ENCODE measurements around the gene CLEC16A. TPM values are rescaled to one million over a fixed set of nuclear protein-coding genes. Genes with fewer than 3 reads are reported as not detected.

Gene CLEC16A
- total and polyA plus RNA-seq, 8 donors = 17.6 to 38.6 (median 21.6) TPM

DNA sequence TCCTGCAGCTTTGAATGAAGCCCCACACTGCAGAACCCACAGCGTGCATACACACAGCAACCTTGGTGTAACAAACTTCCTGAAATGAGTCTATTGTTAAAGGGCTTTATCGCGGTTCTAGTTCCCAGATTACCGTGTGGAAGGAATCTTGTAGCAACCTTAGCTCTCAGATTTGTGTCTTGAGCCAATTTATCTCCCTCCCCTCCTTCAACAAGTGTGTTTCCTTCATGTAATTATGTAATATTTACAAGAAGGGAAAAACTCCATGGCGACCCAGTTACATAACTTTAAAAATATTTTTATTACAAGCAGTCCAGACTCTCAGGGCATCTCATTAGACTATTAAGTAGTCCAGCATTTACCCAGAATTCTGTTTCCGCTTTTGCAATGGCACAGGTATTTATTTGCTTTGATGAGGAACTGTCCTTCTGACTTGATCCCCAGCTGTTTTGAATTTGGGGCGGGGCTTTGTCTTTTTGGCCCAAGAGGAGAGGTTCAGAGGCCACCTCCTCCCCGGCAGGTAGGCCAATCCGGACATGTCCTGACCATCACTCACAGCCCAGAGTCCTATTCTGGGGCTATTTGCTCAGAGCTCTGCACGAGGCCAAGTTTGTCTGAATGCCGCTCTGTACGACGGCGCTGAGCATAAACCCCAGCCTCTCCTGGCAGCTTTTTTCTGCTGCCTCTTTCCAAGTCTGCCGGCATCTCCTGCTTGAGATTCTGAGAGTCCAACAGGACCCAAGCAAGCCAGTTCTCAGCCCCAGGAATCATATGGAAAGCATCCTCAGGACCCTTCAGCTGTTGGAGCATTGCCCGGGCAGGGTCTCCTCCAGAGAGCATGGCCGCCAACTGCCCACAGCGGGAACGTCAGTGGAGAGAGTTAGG is 35.6 kb downstream of the CLEC16A start:
- intact Hi-C loops (cut with DNase I) = no loop called here
- Histone ChIP-seq H3K36me3 (peaks cover 0 to 93% of the 10 kb centered on the region in 2 donors), H3K27me3 (no peaks in the 10 kb centered on the region), H3K4me1 (peaks cover 8 to 13% of the 10 kb centered on the region in 2 donors), H3K27ac (peak overlapping the region; percentile 58 to 82), H3K4me3 (no peak overlapping the region), H3K9me3 (no peaks in the 10 kb centered on the region)
- DNase-seq (peak in 3 of 4 donors; percentile 44 to 83 (median 62)), ATAC-seq (peak; percentile 87)
- TF ChIP-seq, protein P1, sequence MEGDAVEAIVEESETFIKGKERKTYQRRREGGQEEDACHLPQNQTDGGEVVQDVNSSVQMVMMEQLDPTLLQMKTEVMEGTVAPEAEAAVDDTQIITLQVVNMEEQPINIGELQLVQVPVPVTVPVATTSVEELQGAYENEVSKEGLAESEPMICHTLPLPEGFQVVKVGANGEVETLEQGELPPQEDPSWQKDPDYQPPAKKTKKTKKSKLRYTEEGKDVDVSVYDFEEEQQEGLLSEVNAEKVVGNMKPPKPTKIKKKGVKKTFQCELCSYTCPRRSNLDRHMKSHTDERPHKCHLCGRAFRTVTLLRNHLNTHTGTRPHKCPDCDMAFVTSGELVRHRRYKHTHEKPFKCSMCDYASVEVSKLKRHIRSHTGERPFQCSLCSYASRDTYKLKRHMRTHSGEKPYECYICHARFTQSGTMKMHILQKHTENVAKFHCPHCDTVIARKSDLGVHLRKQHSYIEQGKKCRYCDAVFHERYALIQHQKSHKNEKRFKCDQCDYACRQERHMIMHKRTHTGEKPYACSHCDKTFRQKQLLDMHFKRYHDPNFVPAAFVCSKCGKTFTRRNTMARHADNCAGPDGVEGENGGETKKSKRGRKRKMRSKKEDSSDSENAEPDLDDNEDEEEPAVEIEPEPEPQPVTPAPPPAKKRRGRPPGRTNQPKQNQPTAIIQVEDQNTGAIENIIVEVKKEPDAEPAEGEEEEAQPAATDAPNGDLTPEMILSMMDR (IDR thresholded peaks at IDR 0.05) = no peak

DNA sequence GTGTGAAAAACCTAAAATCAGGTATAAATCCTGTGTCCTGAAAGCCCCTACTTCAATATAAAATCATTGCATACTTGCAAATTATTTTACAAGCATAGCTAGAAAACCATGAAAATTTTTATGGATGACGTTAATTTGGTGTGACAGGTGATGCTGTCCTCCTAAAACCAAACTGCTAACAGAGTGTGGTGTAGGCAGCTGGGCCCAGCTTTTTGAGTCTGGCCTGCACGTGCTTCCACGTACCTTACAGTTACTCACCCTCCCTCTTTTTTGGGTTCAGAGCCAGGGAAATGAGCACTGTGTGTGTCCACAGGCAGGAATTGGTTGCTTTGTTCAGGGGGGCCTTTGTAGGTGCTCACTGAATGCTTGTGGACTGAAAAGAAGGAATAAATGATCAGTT is 36.4 kb downstream of the CLEC16A start:
- DNase-seq (no peak), ATAC-seq (no peak)
- Histone ChIP-seq H3K9me3 (no peaks in the 10 kb centered on the region), H3K36me3 (peaks cover 0 to 93% of the 10 kb centered on the region in 2 donors), H3K4me1 (peaks cover 8 to 13% of the 10 kb centered on the region in 2 donors), H3K27ac (peak overlapping the region; percentile 58 to 82), H3K4me3 (no peak overlapping the region), H3K27me3 (no peaks in the 10 kb centered on the region)
- TF ChIP-seq, protein P1 (IDR thresholded peaks at IDR 0.05) = no peak
- intact Hi-C loops (cut with DNase I) = no loop called here

DNA sequence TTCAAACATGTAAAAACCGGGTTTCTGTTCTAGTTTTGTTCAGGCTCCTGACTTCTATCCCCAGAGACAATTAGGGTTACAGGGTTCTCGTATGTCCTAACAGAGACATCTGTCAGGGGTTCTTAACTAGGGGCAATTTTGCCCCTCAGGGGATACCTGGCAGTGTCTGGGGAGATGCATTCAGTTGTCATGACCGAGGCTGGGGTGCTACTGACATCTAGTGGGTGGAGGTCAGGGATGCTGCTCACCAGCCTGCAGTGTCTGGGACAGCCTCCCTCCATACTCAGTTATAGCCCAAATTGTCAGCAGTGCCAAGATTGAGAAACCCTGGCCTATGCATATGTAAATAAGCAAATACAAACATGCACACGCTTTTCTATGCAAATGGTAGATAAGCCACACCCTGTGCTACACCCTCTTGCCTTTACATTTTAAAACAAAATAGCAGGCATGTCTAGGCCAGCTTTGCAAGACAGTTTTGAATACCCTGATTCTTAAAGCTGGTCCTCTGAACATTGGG is 37.4 kb downstream of the CLEC16A start:
- no peak for ATAC-seq
- Histone ChIP-seq H3K27ac (no peak overlapping the region), H3K4me3 (no peak overlapping the region), H3K27me3 (no peaks in the 10 kb centered on the region), H3K9me3 (no peaks in the 10 kb centered on the region), H3K36me3 (peaks cover 0 to 89% of the 10 kb centered on the region in 2 donors), H3K4me1 (peaks cover 8 to 13% of the 10 kb centered on the region in 2 donors)
- DNase-seq = no peak
- TF ChIP-seq, protein P1 (IDR thresholded peaks at IDR 0.05) = no peak
- intact Hi-C loops (cut with DNase I) = no loop called here

DNA sequence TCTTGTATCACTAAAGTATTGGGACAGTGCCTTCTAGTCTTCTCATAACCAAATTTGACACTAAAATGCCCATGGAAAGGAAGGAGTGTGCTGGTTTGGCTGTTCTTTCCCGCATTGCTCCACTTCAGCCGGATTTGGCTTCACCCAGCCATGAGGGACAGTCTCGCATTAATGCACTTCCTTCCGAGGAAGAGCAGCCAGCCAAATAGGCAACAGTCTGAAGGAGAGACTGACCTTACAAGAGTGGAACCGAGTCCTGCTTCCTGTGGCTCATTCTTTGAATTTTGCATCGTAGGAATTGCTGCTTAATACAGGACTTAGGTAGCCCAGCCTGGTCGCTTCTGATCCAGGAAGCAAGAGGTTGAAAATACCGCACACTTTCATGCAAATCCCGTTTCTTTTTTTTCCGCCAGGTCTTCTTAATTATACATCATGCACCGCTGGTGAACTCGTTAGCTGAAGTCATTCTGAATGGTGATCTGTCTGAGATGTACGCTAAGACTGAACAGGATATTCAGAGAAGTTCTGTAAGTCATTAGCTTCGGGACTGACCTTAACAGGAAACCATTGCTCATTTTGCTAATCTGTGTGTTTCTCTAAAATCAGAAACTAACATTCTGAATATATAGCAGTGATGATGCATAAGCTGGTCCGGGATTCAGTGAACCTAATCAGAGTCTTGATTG is 38.2 kb downstream of the CLEC16A start:
- H3K27me3 ChIP-seq = no peaks in the 10 kb centered on the region
- H3K27ac ChIP-seq = no peak overlapping the region
- intact Hi-C loops (cut with DNase I) = no loop called here
- H3K4me3 ChIP-seq = no peak overlapping the region
- ATAC-seq (no peak), DNase-seq (no peak)
- TF ChIP-seq, protein P1 (IDR thresholded peaks at IDR 0.05) = no peak
- no peaks in the 10 kb centered on the region for H3K9me3 ChIP-seq
- H3K4me1 ChIP-seq = peaks cover 8 to 22% of the 10 kb centered on the region in 2 donors
- peaks cover 0 to 87% of the 10 kb centered on the region in 2 donors for H3K36me3 ChIP-seq

DNA sequence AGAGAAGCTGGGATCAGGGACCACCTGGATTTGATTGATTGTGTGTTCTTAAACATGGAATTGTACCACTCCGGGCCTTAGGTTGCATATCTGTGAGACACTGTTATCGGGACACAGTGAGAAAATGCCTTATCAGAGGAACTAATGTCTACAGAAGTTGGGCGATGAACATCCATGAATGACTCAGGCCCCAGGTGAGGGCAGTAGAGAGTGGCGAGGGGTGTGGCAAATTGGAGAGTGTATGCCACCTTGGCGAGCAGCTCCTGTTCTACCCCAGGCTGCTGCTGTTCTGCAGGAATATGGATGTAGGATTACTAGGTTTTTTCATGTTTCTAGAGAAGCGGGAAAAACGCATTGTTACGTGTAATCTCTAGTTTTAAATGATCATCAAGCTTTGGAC is 38.8 kb downstream of the CLEC16A start:
- peaks cover 0 to 85% of the 10 kb centered on the region in 2 donors for H3K36me3 ChIP-seq
- H3K27ac ChIP-seq = no peak overlapping the region
- H3K27me3 ChIP-seq = no peaks in the 10 kb centered on the region
- no peaks in the 10 kb centered on the region for H3K9me3 ChIP-seq
- intact Hi-C loops (cut with DNase I) = no loop called here
- no peak overlapping the region for H3K4me3 ChIP-seq
- ATAC-seq (no peak), DNase-seq (no peak)
- TF ChIP-seq, protein P1 (IDR thresholded peaks at IDR 0.05) = no peak
- peaks cover 8 to 26% of the 10 kb centered on the region in 2 donors for H3K4me1 ChIP-seq
